IPS-11a (cell line): ENCODE results near the gene CBLIF.
"Not testable (repeated sequence)": the region's sequence is repeated elsewhere in the genome, so short reads cannot be mapped to it uniquely, and the experiment has no call there.

Experiments used
- H3K4me3 ChIP-seq: one replicate; pipeline ENCODE4 v1.5.1; 2013; ENCODE audit warnings: low read depth, low read length, control low read depth

CBLIF gene

DNA sequence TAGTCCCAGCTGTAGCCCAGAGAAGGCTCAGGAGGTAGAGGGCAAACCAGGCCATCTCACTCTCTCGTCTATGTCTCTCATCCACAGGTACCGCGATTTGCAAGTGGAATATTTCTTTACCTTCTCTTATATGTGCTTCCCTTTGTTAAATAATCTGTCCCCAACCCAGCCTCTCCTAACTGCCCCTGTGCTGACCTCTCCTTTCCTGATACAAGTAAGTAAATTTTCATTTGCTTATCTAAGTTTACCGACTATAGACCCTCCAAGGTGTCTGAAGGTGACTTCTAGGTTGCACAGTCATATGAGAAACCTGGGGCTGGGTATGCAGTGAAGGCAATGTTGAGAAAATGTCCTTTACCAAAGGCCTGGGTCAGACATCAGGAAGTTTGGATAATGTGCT is at the start of gene CBLIF:
TSS of gene CBLIF (minus strand) at position 101 of the 400 bp plus-strand sequence. CDS start at position 55, 46 bp downstream.
- no peak within 1 kb of the TSS for H3K4me3 ChIP-seq

DNA sequence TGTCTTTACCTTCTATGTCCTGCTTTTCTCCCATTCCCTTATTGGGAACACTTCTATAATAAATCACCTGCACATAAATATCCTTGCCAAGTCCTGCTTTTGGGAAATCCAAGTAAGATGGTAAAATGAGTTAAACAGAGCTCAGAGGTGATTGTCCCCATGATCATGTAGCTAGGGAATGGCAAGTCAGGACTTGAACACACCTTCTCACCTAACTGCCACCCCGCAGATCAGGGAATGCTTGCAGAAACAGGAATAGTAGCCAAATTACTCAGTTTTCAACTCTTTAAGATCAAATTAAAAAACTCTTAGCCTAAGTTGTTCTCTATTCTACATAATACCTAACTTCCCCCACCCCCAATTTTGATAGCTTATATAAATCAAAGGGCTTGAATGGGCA is 49.3 kb upstream of the CBLIF start:
- H3K4me3 ChIP-seq, result no peak overlapping the region

DNA sequence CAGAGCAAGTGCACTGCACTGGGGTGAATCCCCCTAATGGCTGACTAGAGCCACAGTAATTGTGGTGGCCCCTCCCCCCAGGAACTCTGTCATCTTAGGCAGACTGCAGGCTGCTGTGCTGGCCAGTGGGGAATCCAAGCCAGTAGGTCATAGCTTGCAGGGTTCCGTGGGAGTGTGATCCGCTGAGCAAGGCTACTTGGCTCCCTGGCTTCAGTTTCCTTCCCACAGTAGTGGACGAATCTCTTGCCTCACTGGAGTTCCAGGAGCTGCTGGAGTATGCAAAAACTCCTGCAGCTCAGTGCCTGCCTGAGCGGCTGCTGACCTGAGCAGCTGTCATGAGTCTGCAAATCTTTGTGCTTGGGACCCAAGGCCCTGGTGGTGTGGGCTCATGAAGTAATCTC is 46.5 kb upstream of the CBLIF start:
- H3K4me3 ChIP-seq, result no peak overlapping the region

- H3K4me3 ChIP-seq, result not testable (repeated sequence)
Measured at GRCh38 chr11:59887156-59887555, 41.9 kb upstream of the CBLIF start.

GRCh38 chr11:59883597-59883996 is 38.3 kb upstream of the CBLIF start:
- H3K4me3 ChIP-seq, result no peak overlapping the region

- H3K4me3 ChIP-seq, result no peak overlapping the region
Measured at GRCh38 chr11:59879567-59879966, 34.3 kb upstream of the CBLIF start.

DNA sequence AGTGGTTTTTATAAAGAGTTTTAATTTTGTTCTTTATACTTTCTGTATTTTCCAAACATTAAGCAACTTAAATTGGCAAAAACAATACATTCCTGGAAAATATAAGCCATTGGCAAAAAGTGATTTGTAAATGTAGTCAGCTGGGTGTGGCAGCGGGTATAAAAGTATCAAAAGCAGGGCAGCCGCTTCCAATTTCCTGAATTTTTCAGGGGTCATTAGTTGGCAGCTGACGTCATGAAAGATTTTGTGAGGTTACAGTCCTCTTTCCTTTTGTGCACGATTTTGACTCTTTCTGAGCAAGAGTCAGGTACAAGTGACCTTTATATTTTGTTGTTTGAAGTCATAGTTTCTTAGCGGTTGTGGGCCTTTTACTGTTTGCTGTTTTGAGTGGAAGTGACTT is 33.3 kb upstream of the CBLIF start, which contains the start of gene OOSP3:
TSS of gene OOSP3 (plus strand) at position 208 of the 400 bp plus-strand sequence. CDS start at position 235, 27 bp downstream.
- no peak within 1 kb of the TSS for H3K4me3 ChIP-seq

DNA sequence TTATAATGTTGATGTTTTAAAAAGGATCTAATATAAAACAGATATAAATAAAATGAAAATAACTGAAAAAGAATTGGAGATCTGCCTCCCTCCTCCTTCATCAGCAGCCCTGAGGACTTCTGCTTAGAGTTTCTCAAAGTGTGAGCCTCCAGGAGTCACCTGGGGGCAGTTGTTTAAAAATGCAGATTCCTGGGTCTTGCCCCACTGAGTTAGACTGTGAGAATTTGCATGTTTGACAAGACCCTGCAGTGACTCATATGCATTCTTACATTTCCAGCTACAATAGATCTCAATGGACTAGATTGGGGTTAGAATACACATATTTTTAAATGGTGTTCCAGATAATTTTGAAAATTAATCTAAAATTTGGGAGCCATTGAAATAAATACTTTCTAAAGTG is 32.5 kb upstream of the CBLIF start:
- no peak overlapping the region for H3K4me3 ChIP-seq

DNA sequence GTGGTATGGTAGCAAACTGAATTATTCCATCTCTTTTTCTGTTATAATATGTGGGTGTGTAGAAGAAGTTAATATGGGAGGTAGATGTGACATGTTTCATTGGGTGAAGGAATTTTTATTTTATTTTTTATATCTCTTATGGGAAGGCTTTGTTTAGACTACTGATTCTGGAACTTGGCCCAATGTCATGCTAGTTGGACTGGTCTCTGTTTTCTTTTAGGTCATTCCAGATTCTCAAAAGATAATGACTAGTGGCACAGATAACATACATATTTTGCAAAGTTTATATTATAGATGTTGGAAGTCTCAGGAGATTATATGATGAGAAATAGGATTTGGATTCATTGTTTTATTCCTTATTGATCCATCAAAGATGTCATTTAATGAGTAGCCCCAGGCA is 32.0 kb upstream of the CBLIF start:
- H3K4me3 ChIP-seq, result no peak overlapping the region

GRCh38 chr11:59875856-59876519 is 30.7 kb upstream of the CBLIF start:
- H3K4me3 ChIP-seq, result no peak overlapping the region

- H3K4me3 ChIP-seq, result no peak overlapping the region
Measured at GRCh38 chr11:59872076-59872475, 26.8 kb upstream of the CBLIF start.

DNA sequence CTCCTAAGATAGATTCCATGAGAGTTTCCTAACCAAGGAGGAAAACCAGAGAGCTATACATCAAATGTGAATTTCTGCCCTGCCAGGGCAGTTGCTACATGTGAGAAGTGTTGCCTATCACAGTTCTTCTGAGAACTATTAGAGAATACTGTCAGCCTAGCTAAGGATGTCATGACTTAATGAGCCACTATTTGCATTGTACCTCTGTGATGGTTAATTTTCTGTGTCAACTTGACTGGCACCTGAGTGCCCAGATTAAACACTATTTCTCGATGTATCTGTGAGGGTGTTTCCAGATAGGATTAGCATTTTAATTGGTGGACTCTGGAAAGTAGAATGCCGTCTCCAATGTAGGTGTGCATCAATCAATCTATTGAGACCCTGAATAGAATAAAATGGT is 22.6 kb upstream of the CBLIF start:
- no peak overlapping the region for H3K4me3 ChIP-seq

- H3K4me3 ChIP-seq, result no peak overlapping the region
Measured at GRCh38 chr11:59866836-59867235, 21.5 kb upstream of the CBLIF start.

DNA sequence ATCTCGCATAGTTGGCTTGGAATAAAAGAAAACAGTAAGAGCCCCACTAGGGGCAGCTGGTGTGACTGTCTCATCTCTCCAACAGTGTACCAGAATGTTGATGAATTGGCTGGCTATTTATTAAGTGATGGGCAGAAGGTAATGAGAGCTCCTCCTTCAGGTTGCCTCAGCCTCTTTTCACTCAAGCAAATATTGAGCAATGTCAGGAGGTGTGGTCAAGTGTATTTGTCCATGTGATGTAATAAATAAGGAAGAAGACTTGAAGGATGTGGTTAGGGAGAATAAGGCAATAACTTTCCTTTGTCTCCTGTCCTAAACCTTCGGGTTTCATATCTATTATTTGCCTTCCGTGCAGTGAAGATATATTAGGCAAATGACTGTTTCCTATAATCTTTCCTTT is 21.1 kb upstream of the CBLIF start, which contains the start of gene TCN1:
TSS of gene TCN1 (minus strand) at position 91 of the 400 bp plus-strand sequence. CDS start at position 74, 17 bp downstream.
- no peak within 1 kb of the TSS for H3K4me3 ChIP-seq

- no peak overlapping the region for H3K4me3 ChIP-seq
Measured at GRCh38 chr11:59865031-59865430, 19.7 kb upstream of the CBLIF start.

DNA sequence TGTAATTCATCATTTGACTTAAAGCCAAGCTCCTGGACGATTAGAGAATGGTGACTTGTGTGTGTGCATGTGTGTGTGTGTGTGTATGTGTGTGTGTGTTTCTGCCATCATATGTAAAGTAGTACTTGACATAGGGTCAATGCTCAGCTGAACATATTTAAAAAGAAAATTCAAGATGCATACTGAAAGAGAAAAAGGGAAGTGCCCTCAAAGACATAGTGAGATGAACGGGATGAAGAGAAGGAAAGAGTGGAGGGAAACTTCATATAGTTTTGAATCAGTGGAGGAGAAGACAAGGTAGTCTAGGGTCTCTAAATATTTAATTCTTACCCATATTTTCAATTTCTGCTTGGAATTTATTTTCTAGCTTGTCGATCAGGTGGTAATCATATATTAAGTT is 17.0 kb upstream of the CBLIF start:
- no peak overlapping the region for H3K4me3 ChIP-seq

DNA sequence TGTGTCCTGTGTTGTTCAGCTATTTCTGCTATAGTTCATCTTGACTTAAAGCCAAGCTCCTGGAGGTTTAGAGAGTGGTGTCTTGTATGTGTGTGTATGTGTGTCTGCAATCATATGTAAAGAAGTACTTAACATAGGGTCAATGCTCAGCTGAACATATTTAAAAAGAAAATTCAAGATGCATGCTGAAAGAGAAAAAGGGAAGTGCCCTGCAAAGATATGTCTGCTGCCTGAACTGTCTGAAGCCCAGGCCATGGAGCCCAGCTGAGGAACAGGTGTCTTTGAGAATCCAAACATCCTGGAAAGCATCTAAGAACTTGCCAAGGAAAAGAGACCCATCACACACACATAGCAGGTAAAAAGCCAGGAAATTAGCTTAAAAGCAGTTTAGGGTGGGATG is 14.4 kb upstream of the CBLIF start:
- no peak overlapping the region for H3K4me3 ChIP-seq

DNA sequence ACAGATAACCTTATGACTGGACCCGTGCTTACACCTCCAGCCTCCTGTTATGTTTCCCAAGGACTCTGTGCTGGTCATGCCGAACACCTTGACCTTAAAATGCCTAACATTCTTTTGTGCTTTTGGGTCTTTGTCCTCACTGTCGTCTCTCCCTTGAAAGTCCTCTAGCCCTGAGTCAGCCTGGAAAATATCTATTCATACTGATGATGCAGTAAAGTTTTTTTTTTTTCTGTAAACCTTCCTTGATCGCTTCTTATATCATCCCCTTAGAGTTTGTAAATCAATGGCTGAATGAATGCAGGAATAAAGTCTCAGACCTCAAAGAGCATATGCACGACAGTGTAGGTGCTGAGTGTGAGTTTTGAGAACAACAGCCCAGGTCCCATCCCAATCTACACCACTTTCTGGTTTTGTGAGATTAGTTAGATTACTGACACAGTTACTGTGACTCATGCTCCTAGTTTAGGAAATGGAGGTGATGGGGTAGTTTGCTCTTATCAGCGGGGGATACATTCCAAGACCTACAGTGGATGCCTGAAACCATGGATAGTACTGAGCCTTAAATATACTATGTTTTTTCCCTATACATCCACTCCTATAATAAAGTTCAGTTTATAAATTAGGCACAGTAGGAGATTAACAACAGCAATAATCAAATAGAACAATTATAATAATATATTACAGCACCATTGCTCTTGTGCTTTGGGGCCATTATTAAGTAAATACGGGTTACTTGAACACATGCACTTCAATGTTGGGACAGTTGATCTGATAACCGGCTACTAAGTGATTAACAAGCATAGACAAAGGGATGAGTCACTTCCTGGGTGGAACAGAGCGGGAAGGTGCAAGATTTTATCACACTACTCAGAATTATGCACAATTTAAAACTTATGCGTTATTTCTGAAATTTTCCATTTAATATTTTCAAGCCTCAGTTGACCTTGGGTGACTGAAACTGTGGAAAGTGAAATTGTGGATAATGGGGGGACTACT is 12.4 kb upstream of the CBLIF start:
- no peak overlapping the region for H3K4me3 ChIP-seq

DNA sequence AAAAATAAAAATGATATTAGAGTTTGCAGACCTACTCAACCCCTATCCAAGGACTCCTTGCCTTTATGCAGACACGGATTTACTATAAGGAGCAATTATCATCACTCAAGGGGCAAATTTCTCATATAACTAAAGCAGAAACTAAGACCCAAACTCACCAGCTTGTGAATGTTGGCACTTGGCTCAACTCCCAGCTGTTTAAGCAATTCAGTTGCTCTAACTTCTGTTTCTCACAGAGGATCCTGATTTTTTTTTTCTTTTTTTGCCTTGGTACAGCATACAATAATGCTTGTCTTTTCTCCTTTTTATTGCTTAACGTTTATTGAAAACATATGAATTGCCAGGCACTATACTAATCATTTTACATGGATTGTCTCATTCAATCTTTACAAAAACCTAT is 9.6 kb upstream of the CBLIF start:
- H3K4me3 ChIP-seq, result no peak overlapping the region

GRCh38 chr11:59851416-59851815 is 6.1 kb upstream of the CBLIF start:
- H3K4me3 ChIP-seq, result not testable (repeated sequence)

GRCh38 chr11:59849551-59849950 is 4.3 kb upstream of the CBLIF start:
- not testable (repeated sequence) for H3K4me3 ChIP-seq

- no peak overlapping the region for H3K4me3 ChIP-seq
Measured at GRCh38 chr11:59849129-59849528, 3.8 kb upstream of the CBLIF start.
